ENCODE measurements around the gene SORCS3.

SORCS3 gene

GRCh38 chr10:105279101-105279500 is 638.0 kb downstream of the SORCS3 start:
- no peak overlapping the region for H3K4me3 ChIP-seq (ENCODE audit: low read length)
- TF ChIP-seq EZH2phosphoT487 (IDR thresholded peaks at IDR 0.05; ENCODE audit: borderline replicate concordance, low read length), result no peak
- TF ChIP-seq, protein P1, sequence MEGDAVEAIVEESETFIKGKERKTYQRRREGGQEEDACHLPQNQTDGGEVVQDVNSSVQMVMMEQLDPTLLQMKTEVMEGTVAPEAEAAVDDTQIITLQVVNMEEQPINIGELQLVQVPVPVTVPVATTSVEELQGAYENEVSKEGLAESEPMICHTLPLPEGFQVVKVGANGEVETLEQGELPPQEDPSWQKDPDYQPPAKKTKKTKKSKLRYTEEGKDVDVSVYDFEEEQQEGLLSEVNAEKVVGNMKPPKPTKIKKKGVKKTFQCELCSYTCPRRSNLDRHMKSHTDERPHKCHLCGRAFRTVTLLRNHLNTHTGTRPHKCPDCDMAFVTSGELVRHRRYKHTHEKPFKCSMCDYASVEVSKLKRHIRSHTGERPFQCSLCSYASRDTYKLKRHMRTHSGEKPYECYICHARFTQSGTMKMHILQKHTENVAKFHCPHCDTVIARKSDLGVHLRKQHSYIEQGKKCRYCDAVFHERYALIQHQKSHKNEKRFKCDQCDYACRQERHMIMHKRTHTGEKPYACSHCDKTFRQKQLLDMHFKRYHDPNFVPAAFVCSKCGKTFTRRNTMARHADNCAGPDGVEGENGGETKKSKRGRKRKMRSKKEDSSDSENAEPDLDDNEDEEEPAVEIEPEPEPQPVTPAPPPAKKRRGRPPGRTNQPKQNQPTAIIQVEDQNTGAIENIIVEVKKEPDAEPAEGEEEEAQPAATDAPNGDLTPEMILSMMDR (IDR thresholded peaks at IDR 0.05; ENCODE audit: low read depth, low read length, poor library complexity, severe bottlenecking), result no peak
- no peaks in the 10 kb centered on the region for H3K79me2 ChIP-seq (ENCODE audit: control insufficient read depth, low read length)
- no peaks in the 10 kb centered on the region for H3K27me3 ChIP-seq (ENCODE audit: control insufficient read depth, low read length)
- no peaks in the 10 kb centered on the region for H3K36me3 ChIP-seq (ENCODE audit: control insufficient read depth, low read length)
- no peaks in the 10 kb centered on the region for H3K9me2 ChIP-seq (replicated peaks; ENCODE audit: control insufficient read depth, low read length)
- no peak overlapping the region for H3K4me2 ChIP-seq (ENCODE audit: low read length)
- H3F3A ChIP-seq (ENCODE audit: control insufficient read depth, insufficient read depth), result no peaks in the 10 kb centered on the region
- H3K4me1 ChIP-seq (ENCODE audit: control insufficient read depth, low read length), result no peaks in the 10 kb centered on the region
- H3K9me3 ChIP-seq (ENCODE audit: control insufficient read depth, insufficient read depth, low read length), result no peaks in the 10 kb centered on the region
- no peaks in the 10 kb centered on the region for H4K20me1 ChIP-seq (ENCODE audit: control insufficient read depth, insufficient read depth, low read depth, low read length)
- no peak overlapping the region for H3K27ac ChIP-seq (ENCODE audit: low read depth, low read length)

DNA sequence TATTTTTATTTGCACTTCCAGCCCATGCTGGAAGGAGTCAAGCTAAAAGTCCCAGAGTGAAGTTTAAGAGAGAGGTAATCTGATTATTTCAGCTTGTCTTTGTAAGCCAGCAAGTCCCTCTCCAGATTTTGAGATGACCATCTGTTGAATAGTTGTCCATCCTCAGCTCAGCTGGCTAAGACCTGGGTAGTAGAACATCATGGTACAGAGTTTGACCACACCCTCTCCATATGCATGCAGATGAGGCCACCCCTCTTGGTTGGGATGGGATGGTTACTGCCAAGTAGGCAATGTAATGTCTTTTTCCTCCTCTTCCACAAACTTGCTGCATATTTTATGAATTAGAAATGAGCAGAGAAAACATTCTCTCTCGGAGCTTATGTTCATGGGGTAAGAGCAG is 639.8 kb downstream of the SORCS3 start:
- Histone ChIP-seq H3K9me2 (replicated peaks; ENCODE audit: control insufficient read depth, low read length) (no peaks in the 10 kb centered on the region), H3K4me2 (ENCODE audit: low read length) (no peak overlapping the region), H3K4me1 (ENCODE audit: control insufficient read depth, low read length) (no peaks in the 10 kb centered on the region), H3K27me3 (ENCODE audit: control insufficient read depth, low read length) (no peaks in the 10 kb centered on the region), H3K36me3 (ENCODE audit: control insufficient read depth, low read length) (no peaks in the 10 kb centered on the region), H3K79me2 (ENCODE audit: control insufficient read depth, low read length) (no peaks in the 10 kb centered on the region), H4K20me1 (ENCODE audit: control insufficient read depth, insufficient read depth, low read depth, low read length) (no peaks in the 10 kb centered on the region), H3K4me3 (ENCODE audit: low read length) (no peak overlapping the region), H3K27ac (ENCODE audit: low read depth, low read length) (no peak overlapping the region), H3F3A (ENCODE audit: control insufficient read depth, insufficient read depth) (no peaks in the 10 kb centered on the region), H3K9me3 (ENCODE audit: control insufficient read depth, insufficient read depth, low read length) (no peaks in the 10 kb centered on the region)
- TF ChIP-seq, protein P1 (IDR thresholded peaks at IDR 0.05; ENCODE audit: low read depth, low read length, poor library complexity, severe bottlenecking), result no peak

GRCh38 chr10:105284476-105285215 is 643.6 kb downstream of the SORCS3 start:
- no peaks in the 10 kb centered on the region for H3K9me2 ChIP-seq (replicated peaks; ENCODE audit: control insufficient read depth, low read length)
- no peaks in the 10 kb centered on the region for H3K36me3 ChIP-seq (ENCODE audit: control insufficient read depth, low read length)
- no peaks in the 10 kb centered on the region for H3K4me1 ChIP-seq (ENCODE audit: control insufficient read depth, low read length)
- TF ChIP-seq, protein P1 (IDR thresholded peaks at IDR 0.05; ENCODE audit: low read depth, low read length, poor library complexity, severe bottlenecking), result no peak
- TF ChIP-seq EZH2phosphoT487 (IDR thresholded peaks at IDR 0.05; ENCODE audit: borderline replicate concordance, low read length), result no peak
- H3F3A ChIP-seq (ENCODE audit: control insufficient read depth, insufficient read depth), result no peaks in the 10 kb centered on the region
- no peak overlapping the region for H3K4me3 ChIP-seq (ENCODE audit: low read length)
- H4K20me1 ChIP-seq (ENCODE audit: control insufficient read depth, insufficient read depth, low read depth, low read length), result no peaks in the 10 kb centered on the region
- H3K4me2 ChIP-seq (ENCODE audit: low read length), result no peak overlapping the region
- H3K27me3 ChIP-seq (ENCODE audit: control insufficient read depth, low read length), result no peaks in the 10 kb centered on the region
- H3K9me3 ChIP-seq (ENCODE audit: control insufficient read depth, insufficient read depth, low read length), result no peaks in the 10 kb centered on the region
- H3K79me2 ChIP-seq (ENCODE audit: control insufficient read depth, low read length), result no peaks in the 10 kb centered on the region
- no peak overlapping the region for H3K27ac ChIP-seq (ENCODE audit: low read depth, low read length)
